Measurements from ENCODE around the gene LCN9.

The LCN9 gene

GRCh38 chr9:135714242-135715055, 51.3 kb downstream of the LCN9 start:
- Histone ChIP-seq H3K9me3 (ENCODE audit: severe bottlenecking) (no peaks in the 10 kb centered on the region), H3K4me3 (ENCODE audit: low read depth, low read length) (peak overlapping the region; percentile 52), H3K27ac (no peak overlapping the region), H3K27me3 (ENCODE audit: insufficient read depth, low read depth, severe bottlenecking) (peaks cover 3% of the 10 kb centered on the region), H3K36me3 (no peaks in the 10 kb centered on the region)
- DNase-seq: peak; percentile 40
- TF ChIP-seq, protein P1, sequence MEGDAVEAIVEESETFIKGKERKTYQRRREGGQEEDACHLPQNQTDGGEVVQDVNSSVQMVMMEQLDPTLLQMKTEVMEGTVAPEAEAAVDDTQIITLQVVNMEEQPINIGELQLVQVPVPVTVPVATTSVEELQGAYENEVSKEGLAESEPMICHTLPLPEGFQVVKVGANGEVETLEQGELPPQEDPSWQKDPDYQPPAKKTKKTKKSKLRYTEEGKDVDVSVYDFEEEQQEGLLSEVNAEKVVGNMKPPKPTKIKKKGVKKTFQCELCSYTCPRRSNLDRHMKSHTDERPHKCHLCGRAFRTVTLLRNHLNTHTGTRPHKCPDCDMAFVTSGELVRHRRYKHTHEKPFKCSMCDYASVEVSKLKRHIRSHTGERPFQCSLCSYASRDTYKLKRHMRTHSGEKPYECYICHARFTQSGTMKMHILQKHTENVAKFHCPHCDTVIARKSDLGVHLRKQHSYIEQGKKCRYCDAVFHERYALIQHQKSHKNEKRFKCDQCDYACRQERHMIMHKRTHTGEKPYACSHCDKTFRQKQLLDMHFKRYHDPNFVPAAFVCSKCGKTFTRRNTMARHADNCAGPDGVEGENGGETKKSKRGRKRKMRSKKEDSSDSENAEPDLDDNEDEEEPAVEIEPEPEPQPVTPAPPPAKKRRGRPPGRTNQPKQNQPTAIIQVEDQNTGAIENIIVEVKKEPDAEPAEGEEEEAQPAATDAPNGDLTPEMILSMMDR (IDR thresholded peaks at IDR 0.05; ENCODE audit: low read depth, low read length): no peak

DNA sequence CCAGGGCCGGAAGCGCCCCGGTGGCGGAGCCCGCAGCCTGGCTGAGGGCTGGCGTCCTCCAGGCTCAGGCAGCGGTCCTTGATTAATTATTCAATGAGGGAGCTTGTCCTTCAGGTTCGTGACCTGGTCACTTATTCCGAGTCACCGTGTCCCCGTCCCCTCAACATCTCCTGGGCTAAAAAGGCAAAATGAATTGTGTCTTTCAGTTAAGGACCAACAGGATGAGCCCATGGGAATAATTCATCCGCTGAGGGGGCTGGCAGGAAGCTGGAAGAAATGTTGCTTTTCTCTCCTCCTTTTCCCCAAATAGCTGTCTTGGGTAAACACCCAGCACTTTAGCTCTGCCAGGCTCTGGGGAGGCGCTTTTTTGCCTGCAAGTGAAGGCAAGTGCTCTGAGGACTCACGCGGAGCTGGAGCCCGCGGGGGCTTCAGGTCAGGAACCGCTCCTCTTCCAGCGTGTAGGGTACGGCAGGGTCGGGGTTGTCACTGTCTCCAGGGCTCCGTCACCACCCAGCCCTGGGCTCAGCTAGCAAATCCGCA, 52.0 kb downstream of the LCN9 start:
- Histone ChIP-seq H3K27me3 (ENCODE audit: insufficient read depth, low read depth, severe bottlenecking) (peaks cover 3% of the 10 kb centered on the region), H3K27ac (no peak overlapping the region), H3K4me3 (ENCODE audit: low read depth, low read length) (peak overlapping the region; percentile 52), H3K36me3 (no peaks in the 10 kb centered on the region), H3K9me3 (ENCODE audit: severe bottlenecking) (no peaks in the 10 kb centered on the region)
- TF ChIP-seq, protein P1 (IDR thresholded peaks at IDR 0.05; ENCODE audit: low read depth, low read length): no peak
- no peak for DNase-seq

DNA sequence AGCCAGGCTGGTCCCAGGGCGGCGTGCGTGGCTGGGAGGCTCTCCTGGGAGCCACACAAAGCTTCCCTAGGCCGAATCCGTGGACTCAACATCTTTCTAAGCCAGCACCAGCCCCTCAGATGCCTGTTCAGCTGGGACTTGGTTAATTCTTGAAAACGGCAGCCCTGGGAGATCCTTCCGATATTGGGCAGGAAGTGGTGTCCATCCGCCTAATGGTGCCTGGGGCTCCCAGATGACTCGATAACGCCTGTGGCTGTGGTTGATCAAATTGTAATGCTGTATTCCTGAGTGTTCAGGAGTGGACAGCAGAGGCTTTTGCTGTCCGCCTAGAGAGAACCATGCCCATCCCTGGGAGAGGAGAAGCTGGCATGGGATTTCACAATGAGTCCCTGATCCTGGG, 52.9 kb downstream of the LCN9 start:
- TF ChIP-seq, protein P1 (IDR thresholded peaks at IDR 0.05; ENCODE audit: low read depth, low read length): no peak
- DNase-seq: no peak
- Histone ChIP-seq H3K27me3 (ENCODE audit: insufficient read depth, low read depth, severe bottlenecking) (peaks cover 3% of the 10 kb centered on the region), H3K27ac (no peak overlapping the region), H3K9me3 (ENCODE audit: severe bottlenecking) (no peaks in the 10 kb centered on the region), H3K36me3 (no peaks in the 10 kb centered on the region), H3K4me3 (ENCODE audit: low read depth, low read length) (no peak overlapping the region)
